ENCODE data around the gene HTRA2.
"Not testable (repeated sequence)": the region's sequence is repeated elsewhere in the genome, so short reads cannot be mapped to it uniquely, and the experiment has no call there.

The HTRA2 gene

GRCh38 chr2:74529357-74530238, at the start of gene HTRA2, which contains the start of gene AUP1:
Gene HTRA2, plus strand, starts transcription at chr2:74529933. Its CDS starts 74 bp downstream, at chr2:74530007.
Gene AUP1, minus strand, starts transcription at chr2:74529706. Its CDS starts 77 bp downstream, at chr2:74529629.
- DNase-seq, result peak; percentile 85

DNA sequence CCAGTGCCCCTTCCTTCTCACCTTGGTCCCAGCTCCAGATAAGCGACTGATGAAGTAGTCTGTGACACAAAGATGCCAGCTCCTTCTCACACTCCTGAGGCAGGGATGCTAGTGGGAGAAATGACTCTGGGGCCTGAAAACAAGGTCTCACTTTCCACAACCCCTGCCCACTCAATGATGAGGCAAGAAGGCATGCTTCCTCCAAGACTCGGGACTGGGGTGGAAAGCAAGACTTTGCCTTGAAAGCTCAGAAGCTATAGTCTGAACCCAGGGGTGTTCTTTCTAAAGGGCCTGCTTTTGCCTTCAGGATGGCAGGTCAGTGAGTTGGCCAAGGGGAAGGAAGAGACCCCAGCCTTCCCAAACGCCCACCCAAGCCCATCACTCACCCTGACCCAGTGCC, 48.3 kb upstream of the HTRA2 start:
- no peak for DNase-seq

DNA sequence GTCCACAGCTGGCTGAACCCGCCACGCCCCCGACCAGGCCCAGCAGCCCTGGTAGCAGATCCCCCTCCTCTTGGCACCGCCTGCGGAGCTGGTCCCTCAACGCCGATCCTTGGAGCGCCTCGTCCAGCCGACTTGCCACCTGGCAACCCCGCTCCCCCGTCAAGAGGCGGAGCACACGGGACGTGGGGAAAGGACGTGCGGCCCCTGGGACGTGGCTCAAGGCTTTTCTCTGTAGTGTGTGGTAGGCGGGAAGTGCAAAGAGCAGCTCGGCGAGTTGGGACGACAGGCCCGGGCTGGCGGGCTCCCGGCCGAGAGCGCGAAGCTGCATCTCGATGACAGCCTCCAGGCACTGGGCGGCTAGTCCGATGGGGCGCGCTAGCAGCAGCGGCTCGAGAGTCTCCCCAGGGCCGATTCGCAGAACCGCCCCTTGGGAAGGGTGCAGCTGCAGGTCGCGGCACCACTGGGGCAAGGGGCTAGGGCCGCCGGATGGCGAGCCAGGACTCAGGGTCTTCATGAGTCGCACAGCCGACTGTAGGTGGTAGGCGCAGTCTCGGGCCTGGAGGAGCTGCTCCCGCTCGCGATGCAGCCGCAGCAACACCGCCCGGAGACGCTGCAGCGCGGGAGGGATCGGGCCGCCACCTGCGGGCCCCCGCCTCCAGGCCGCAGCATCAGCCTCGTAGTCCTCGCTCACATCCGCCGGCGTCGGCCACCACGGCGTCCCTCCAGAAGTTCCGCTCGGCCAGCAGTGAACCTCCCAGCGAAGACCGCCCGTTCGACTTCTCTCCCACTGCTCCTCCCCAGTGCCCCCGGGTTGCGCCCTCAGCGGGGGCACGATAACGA, 47.6 kb upstream of the HTRA2 start:
- peak; percentile 49 for DNase-seq

DNA sequence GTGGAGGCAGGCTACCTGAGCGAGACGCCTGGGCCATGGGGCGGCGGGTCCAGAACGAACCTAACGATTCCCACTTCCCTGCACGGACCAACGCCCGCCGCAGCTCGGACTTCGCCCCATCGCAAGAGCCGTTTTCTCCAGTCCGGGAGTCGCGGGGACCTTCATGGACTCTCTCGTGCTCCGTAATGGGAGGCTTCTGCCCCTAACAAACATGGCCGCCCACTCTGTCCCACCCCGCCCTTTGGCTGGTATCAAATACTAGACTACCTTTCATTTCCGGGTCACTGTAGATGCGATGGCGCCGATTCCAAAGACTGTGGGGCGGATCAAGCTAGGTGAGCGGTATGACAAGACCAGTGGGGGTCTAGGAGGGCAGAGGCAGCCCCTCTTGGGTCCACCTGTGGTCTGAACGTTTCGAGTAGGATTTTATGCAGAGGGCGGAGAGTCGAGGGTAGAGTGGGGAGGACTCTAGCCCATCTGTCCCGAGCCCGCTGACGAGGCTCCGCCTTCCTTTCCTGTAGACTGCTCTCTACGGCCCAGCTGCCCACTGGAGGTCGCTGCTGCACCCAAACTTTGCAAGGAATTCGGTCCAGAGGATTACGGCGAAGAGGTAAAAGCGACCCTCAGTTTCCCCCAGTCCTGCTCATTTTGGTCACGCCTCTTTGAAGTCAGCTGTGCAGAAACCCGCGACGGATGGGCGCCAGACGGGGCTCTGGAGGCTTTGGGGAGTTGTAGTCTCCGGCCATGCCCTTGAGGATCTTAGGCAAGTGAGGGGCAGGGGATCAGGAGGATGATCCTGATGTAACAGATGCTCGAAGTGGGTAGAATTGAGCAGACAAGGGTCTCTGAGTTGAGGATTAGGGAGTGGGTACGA, 46.7 kb upstream of the HTRA2 start, which contains the start of the genes CCDC142 and TTC31:
TSS of gene CCDC142 (minus strand) at position 198 of the 874 bp plus-strand sequence. CDS start at position 37, 161 bp downstream.
TSS of gene TTC31 (plus strand) at position 281 of the 874 bp plus-strand sequence. CDS start at position 296, 15 bp downstream.
- DNase-seq, result peak; percentile 89

- DNase-seq, result not testable (repeated sequence)
Observed at GRCh38 chr2:74483675-74484164, 46.0 kb upstream of the HTRA2 start.

DNA sequence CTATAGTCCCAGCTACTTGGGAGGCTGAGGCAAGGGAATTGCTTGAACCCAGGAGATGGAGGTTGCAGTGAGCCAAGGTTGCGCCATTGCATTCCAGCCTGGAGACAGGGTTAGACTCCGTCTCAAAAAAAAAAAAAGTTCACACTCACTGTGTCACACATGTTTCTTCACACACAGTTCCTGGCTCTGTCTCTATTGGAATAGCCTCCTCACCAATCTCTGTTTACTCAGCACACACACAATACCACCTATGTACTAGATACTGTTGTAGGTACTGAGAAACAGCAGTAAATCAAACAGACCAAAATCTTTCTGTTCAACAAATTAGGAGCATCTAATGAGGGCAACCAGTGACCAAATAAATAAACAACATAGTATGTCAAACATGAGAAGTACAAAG, 43.6 kb upstream of the HTRA2 start:
- DNase-seq, result no peak

DNA sequence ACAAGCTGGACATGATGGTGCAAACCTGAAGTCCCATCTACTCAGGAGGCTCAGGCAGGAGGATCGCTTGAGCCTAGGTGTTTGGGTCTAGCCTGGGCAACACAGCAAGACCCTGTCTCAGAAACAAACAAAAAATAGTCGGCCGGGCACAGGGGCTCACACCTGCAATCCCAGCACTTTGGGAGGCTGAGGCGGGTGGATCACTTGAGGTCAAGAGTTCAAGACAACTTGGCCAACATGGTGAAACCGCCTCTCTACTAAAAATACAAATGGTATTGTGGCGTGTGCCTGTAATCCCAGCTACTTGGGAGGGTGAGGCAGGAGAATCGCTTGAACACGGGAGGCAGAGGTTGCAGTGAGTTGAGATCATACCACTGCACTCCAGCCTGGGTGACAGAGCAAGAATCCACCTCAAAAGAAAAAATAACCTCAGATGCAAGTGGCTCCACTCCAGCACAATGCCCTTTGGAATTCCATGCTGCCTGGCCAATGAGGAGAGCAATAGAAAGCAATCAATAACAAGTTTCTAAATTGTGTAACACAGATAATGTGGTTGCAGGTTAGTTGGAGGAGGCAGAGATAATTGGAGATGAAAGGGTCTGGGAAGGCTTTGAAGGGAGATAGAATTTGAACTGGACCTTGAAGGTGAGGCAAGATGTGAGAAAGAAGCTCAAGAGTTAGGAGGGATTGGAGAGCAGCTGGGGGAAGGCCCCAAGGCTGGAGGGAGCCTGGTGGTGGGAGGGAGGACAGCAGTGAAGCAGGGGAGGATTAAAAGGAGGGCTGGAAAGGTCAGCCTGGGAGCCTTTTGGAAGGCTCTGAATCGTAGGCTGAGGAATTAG, 40.9 kb upstream of the HTRA2 start:
- DNase-seq, result no peak

- DNase-seq, result no peak
Observed at GRCh38 chr2:74489906-74490305, 39.8 kb upstream of the HTRA2 start.

DNA sequence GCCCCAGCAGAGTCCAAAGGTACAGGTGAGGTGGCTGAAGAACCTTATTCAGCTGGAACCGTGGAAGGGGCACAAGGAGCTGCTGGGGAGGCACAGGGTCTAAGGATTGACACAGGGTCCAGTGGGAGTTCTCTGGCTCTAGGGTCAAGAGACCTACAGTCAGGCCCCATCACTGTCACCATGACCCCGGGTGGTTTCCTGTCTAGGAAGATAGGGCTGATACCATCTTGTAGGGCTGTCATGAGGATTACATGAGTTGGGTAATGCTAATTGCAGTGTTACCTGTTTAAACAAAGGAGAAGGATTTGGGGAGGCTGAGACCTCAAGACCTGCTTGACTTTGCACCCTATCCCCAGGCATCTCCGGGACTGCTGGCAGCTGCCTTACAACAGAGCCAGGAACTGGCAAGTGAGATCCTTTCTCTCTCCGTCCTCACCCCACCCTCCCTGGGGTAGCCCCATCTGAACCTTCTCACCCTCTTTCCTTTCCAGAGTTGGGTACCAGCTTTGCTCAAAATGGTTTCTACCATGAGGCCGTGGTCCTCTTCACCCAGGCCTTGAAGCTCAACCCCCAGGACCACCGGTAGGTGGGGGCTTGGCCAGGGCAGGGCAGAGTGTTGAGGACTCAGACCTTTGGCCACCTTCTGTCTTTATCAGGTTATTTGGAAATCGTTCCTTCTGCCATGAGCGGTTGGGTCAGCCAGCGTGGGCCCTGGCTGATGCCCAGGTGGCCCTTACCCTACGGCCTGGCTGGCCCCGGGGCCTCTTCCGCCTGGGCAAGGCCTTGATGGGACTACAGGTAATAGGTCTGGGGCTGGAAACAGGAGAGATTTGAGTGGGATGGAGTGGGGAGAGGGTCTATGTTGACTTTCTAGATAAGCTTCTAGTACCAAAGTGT, 37.8 kb upstream of the HTRA2 start:
- DNase-seq, result no peak

GRCh38 chr2:74493546-74493945, 36.2 kb upstream of the HTRA2 start:
- no peak for DNase-seq

DNA sequence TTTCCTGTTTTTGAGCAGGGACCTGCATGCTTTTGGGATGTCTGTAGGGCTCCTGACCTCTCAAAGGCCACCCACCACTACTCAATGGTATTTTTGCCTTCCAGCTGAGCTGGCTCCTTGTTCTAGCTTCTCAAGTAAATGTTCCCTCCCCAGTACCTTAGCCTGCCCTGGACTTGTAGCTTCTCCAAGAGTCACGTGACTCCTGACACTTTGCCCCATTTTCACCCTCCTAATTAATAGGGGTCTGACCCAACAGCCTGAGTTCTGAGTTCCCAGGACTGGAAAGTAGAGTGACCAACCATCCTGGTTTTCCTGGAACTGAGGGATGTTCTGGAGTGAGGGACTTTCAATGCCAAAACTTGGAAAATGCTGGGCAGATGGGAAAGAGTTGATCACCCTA, 34.3 kb upstream of the HTRA2 start:
- DNase-seq, result no peak

DNA sequence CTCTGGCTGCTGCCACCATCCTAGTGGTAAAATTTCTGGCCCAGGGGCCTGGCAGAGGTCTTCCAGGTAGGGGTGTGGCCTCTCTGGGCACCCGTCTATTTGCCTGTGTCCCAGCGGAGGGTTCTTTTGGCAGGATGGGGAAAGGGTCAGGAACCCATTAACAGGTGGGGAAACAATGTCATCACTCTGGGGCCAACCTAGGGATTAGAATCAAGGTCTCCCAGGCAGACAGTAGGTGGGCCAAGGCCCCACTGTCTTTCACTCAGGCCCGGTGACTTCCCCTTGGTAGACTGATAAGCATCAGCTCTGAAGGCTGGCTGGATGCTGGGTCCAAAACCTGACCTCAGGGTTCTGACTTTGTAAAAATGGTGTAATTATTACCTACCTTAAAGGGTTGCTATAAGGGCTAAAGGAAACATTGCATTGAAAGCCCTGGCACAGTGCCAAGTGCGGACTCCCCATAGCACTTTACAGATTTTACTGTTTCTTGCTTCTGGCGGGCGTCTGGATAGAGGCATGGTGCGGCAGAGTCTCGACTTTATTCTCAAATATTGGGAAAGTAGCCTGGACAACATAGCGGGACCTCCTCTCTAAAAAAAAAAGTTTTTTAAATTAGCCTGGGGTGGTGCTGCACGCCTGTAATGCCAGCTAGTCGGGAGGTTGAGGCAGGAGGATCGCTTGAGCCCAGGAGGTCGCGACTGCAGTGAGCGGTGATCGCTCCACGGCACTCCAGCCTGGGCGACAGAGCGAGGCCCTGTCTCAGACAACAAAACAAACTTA, 32.5 kb upstream of the HTRA2 start:
- DNase-seq, result no peak

GRCh38 chr2:74497777-74498499, 31.8 kb upstream of the HTRA2 start:
- peak; percentile 35 for DNase-seq

DNA sequence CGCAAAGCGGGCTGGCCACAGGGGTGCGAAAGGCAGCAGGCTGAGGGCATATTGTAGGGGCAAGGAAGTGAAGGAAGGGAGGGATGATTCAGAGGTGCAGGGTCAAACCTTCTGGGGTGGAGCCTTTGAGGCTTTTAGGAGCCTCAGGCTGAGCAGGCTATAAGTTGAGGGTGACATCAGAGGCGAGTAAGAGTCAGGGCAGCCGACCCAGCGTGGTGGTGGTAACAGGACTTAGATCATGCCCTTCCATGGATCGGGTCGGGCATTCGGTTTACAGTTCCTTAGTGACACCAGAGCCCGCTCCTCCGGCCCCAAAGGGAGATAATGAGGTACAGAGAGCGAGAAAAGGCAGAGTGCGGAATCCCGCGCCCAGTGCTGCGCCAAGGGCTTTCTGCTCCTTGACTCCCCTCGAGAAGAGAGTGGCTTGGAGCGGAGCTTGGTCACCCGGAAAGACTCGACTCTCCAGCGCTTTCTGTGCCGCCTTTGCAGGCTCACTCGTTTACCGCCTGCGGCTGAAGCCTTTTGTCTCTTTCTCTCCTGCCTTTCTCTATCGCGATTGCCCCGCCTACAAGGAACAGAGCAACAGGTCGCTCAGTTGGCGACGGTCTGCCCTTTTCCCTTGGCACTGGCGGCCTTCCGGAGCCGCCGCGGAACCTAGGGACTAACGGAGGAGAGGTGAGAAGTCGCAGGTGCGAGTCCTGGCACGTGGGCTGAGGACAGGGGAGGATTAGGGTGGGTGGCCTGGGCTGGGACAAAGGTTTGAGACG, 31.1 kb upstream of the HTRA2 start:
- no peak for DNase-seq

DNA sequence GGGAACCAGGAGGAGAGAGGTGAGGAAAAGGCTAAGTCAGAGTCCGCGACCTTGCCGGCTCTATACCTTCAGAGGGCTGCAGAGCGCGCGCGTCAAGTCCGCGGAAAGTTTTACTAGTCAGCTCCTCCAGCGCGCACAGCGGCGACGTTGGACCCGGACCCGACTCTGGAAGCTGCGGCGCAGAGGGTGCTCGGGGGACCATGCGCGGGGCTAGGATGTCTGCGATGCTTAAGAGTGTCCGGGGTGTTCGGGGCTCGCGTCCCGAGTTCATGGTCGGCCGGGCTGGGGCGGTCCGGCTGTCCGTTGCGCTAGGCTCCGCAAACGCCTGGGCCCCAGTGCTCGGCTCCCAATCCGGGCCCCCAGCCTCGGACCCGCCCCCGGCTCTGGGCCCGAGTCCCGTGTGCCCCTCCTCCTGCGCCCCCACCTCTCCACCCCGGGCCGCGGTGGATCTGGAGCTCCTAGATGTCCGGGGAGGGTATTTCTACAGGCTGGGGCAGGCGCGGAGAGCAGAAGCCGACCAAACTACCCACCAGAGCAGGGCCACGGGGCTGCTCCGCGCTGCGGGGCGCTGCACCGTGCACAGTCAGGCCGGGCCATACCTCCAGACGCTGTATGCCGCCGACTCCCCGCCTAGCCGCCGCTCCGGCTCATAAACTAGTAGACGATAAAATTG, 30.3 kb upstream of the HTRA2 start, which contains the start of gene LBX2:
TSS of gene LBX2 (minus strand) at position 337 of the 673 bp plus-strand sequence. CDS start at position 271, 66 bp downstream.
- DNase-seq, result peak; percentile 46

GRCh38 chr2:74499940-74500577, 29.7 kb upstream of the HTRA2 start:
- DNase-seq, result no peak

DNA sequence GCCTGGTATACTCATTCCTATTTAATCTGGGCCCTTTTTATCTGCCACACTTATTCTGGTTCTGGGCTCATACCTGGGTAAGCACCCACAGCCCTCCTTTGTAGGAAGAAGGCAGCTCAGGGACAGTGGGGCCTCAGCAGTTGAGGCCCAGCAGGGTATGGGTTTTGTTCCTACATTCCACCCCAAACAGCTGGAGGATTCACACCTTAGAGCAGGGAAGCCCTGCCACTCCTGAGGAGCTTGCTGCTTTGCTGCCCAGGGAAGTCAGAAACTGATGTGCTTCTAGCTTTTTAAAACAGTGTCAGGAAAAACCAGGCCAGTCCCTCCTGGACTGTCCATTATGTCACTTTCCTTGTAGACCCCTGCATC, 29.2 kb upstream of the HTRA2 start:
- no peak for DNase-seq
